Fibroblast of lung (primary cell): ENCODE measurements around the gene CATSPERZ. TPM values are rescaled to one million over a fixed set of nuclear protein-coding genes. Genes with fewer than 3 reads are reported as not detected.

Source experiments
- DNase-seq, 2 donors: peaks; one replicate each; pipeline versions ENCODE4 v3.0.0 to v3.0.0-alpha.2; 2010; ENCODE audit warnings: low read depth in 2 of 2
- H2AFZ ChIP-seq: 2 replicates; pipeline ENCODE4 v1.5.1; 2012; ENCODE audit warnings: low read length, control low read depth, inconsistent platforms
- H3K27ac ChIP-seq: 2 replicates; pipeline ENCODE4 v1.5.1; 2011; ENCODE audit warnings: low read length, control low read depth; ENCODE audit not compliant: insufficient read depth
- H3K27me3 ChIP-seq: 2 replicates; pipeline ENCODE4 v1.5.1; 2011; ENCODE audit warnings: mild to moderate bottlenecking, low read length; ENCODE audit not compliant: control insufficient read depth, insufficient read depth
- H3K36me3 ChIP-seq: 2 replicates; pipeline ENCODE4 v1.5.1; 2011; ENCODE audit warnings: low read length; ENCODE audit not compliant: control insufficient read depth, insufficient read depth
- H3K4me1 ChIP-seq: 2 replicates; pipeline ENCODE4 v1.5.1; 2011; ENCODE audit warnings: low read length; ENCODE audit not compliant: control insufficient read depth, insufficient read depth; ENCODE audit errors: extremely low read depth
- H3K4me2 ChIP-seq: 2 replicates; pipeline ENCODE4 v1.5.1; 2011; ENCODE audit warnings: low read length, control low read depth; ENCODE audit not compliant: insufficient read depth; ENCODE audit errors: extremely low read depth
- H3K4me3 ChIP-seq, 4 experiments: fragments of 200-600 bp in 1 of 4; sonication (generic) in 1 of 4; replicated peaks in 1 of 4; 2 replicates each; pipeline ENCODE4 v1.5.1; 2011 to 2016; ENCODE audit warnings: low read length in 4 of 4, low read depth in 3 of 4, mild to moderate bottlenecking in 3 of 4, control low read depth in 2 of 4, inconsistent platforms in 1 of 4, mixed read lengths in 1 of 4; ENCODE audit not compliant: insufficient read depth in 1 of 4; ENCODE audit errors: control extremely low read depth in 1 of 4
- H3K79me2 ChIP-seq: 2 replicates; pipeline ENCODE4 v1.5.1; 2012; ENCODE audit warnings: mild to moderate bottlenecking, low read length, inconsistent platforms; ENCODE audit not compliant: control insufficient read depth, insufficient read depth
- H3K9ac ChIP-seq: 2 replicates; pipeline ENCODE4 v1.5.1; 2011; ENCODE audit warnings: mild to moderate bottlenecking, low read length, control low read depth; ENCODE audit not compliant: insufficient read depth
- H3K9me3 ChIP-seq: 2 replicates; pipeline ENCODE4 v1.5.1; 2012; ENCODE audit warnings: low read depth, low read length; ENCODE audit not compliant: control insufficient read depth, insufficient read depth
- H4K20me1 ChIP-seq: 2 replicates; pipeline ENCODE4 v1.5.1; 2011; ENCODE audit warnings: low read length; ENCODE audit not compliant: control insufficient read depth, insufficient read depth; ENCODE audit errors: extremely low read depth
- EZH2 ChIP-seq: IDR thresholded peaks from 2 replicates; pipeline ENCODE4 v1.5.1; 2012; ENCODE audit warnings: low read length, control low read depth, mild to moderate bottlenecking; ENCODE audit errors: missing control alignments
- polyA plus RNA-seq, 2 donors: library from polyadenylated mRNA; depleted of rRNA in 1 of 2; stranded (reverse) in 1 of 2; unstranded in 1 of 2; fragments of >200 nt; gene quantifications; 2 replicates each; pipeline ENCODE4 v1.2.1, GENCODE V29; 2011 to 2012; ENCODE audit warnings: missing spikeins in 1 of 2
- total RNA-seq: library from RNA; depleted of rRNA; stranded (reverse); fragments of >200 nt; gene quantifications from 2 replicates; pipeline ENCODE4 v1.2.1, GENCODE V29; 2014
- TF ChIP-seq, protein P1 (sequence below), 2 donors: IDR thresholded peaks in 1 of 2; conservative IDR thresholded peaks in 1 of 2; 1 replicate in 1 of 2; 2 replicates in 1 of 2; pipeline ENCODE4 v1.5.1; 2011 to 2012; ENCODE audit warnings: low read length in 2 of 2, control low read depth in 1 of 2, inconsistent platforms in 1 of 2, low read depth in 1 of 2, mild to moderate bottlenecking in 1 of 2

The CATSPERZ gene
- total and polyA plus RNA-seq, 2 donors (not counting 1 experiment from before 2014, with no cell fraction given): 0.33 TPM; not detected in 1

DNA sequence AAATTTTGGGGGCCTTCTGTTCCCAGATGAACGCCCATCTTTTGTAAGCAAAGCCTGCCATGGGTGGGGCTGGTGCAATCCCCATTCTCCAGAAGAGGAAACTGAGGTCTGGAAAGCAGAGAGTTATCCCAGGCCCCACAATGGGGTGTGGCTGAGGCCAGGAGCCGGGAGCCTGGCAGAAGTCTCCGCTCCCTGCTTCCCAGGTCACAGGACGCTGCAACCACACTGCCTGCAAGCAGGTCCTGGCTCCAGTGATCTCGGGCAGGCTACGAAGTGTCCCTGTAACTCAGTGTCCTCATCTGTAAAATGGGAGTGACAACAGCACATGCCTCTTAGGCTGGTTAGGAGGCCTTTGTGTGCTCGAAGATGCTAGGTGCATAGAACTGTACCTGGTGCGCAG lies 47.1 kb upstream of the CATSPERZ start:
- H3K4me3 ChIP-seq: peak overlapping the region; percentile 7 to 98 (median 54)
- H3K79me2 ChIP-seq: peaks cover 24% of the 10 kb centered on the region
- DNase-seq: no peak
- H4K20me1 ChIP-seq: no peaks in the 10 kb centered on the region
- peaks cover 5% of the 10 kb centered on the region for H3K4me1 ChIP-seq
- H3K27ac ChIP-seq: no peak overlapping the region
- H2AFZ ChIP-seq: no peak overlapping the region
- no peaks in the 10 kb centered on the region for H3K27me3 ChIP-seq
- no peak overlapping the region for H3K9ac ChIP-seq
- peak overlapping the region; percentile 68 for H3K4me2 ChIP-seq
- TF ChIP-seq, protein P1, sequence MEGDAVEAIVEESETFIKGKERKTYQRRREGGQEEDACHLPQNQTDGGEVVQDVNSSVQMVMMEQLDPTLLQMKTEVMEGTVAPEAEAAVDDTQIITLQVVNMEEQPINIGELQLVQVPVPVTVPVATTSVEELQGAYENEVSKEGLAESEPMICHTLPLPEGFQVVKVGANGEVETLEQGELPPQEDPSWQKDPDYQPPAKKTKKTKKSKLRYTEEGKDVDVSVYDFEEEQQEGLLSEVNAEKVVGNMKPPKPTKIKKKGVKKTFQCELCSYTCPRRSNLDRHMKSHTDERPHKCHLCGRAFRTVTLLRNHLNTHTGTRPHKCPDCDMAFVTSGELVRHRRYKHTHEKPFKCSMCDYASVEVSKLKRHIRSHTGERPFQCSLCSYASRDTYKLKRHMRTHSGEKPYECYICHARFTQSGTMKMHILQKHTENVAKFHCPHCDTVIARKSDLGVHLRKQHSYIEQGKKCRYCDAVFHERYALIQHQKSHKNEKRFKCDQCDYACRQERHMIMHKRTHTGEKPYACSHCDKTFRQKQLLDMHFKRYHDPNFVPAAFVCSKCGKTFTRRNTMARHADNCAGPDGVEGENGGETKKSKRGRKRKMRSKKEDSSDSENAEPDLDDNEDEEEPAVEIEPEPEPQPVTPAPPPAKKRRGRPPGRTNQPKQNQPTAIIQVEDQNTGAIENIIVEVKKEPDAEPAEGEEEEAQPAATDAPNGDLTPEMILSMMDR (conservative IDR thresholded peaks at IDR 0.05 in 1 of 2, IDR thresholded peaks at IDR 0.05 in 1 of 2; ENCODE audit: low read depth in 1 of 2, low read length in 2 of 2): no peak
- no peak for TF ChIP-seq EZH2
- H3K9me3 ChIP-seq: no peaks in the 10 kb centered on the region
- peaks cover 14% of the 10 kb centered on the region for H3K36me3 ChIP-seq

DNA sequence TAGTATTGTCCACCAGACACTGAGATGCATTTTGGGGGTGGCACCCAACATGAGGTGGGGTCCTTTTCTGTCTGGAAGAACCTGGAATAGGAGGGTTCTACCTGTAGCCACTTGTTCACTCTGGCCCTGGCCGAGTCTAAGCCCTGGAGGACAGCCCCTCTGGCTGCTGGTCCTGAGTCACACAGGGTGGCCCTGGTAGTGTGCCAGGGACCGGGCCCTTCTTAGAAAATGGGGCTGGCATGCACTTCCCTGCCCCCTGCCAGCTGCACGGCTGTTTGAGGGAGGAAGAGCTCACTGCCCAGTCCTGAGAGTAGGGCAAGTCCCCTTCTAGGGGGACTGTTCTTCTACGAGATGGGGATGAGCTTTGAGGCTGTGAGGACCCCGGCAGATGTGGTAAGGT lies 46.7 kb upstream of the CATSPERZ start:
- TF ChIP-seq, protein P1 (conservative IDR thresholded peaks at IDR 0.05 in 1 of 2, IDR thresholded peaks at IDR 0.05 in 1 of 2; ENCODE audit: low read depth in 1 of 2, low read length in 2 of 2): no peak
- no peak for TF ChIP-seq EZH2
- H3K4me3 ChIP-seq: peak overlapping the region in 1 of 4 experiments; percentile 87
- H4K20me1 ChIP-seq: no peaks in the 10 kb centered on the region
- no peaks in the 10 kb centered on the region for H3K9me3 ChIP-seq
- no peak overlapping the region for H2AFZ ChIP-seq
- no peak for DNase-seq
- H3K27ac ChIP-seq: no peak overlapping the region
- H3K79me2 ChIP-seq: peaks cover 24% of the 10 kb centered on the region
- peaks cover 17% of the 10 kb centered on the region for H3K36me3 ChIP-seq
- H3K4me1 ChIP-seq: peaks cover 5% of the 10 kb centered on the region
- H3K9ac ChIP-seq: no peak overlapping the region
- no peak overlapping the region for H3K4me2 ChIP-seq
- H3K27me3 ChIP-seq: no peaks in the 10 kb centered on the region

DNA sequence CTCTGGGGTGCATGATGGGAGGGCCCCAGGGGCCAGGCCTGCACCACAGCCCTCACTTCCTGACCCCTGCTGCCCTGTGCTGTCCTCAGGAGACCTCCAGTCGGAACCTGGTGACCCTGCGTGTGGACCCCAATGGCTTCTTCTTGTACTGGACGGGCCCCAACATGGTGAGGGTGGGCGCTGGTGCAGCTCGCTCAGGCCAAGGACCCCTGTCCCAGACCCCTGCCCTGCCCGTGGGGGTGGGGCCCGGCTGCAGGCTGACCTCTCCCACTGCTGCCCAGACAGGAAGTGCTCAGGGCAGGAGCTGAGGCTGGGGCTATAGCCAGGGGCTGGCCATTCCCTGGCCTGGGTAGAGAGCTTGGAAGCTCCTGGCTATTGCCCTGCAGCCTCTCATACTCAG lies 45.8 kb upstream of the CATSPERZ start:
- no peaks in the 10 kb centered on the region for H3K27me3 ChIP-seq
- no peak overlapping the region for H2AFZ ChIP-seq
- H3K4me2 ChIP-seq: no peak overlapping the region
- no peak for DNase-seq
- H3K27ac ChIP-seq: no peak overlapping the region
- H3K79me2 ChIP-seq: peaks cover 24% of the 10 kb centered on the region
- H4K20me1 ChIP-seq: no peaks in the 10 kb centered on the region
- no peak overlapping the region for H3K4me3 ChIP-seq
- H3K36me3 ChIP-seq: peaks cover 24% of the 10 kb centered on the region
- TF ChIP-seq, protein P1 (conservative IDR thresholded peaks at IDR 0.05 in 1 of 2, IDR thresholded peaks at IDR 0.05 in 1 of 2; ENCODE audit: low read depth in 1 of 2, low read length in 2 of 2): no peak
- no peak for TF ChIP-seq EZH2
- peaks cover 5% of the 10 kb centered on the region for H3K4me1 ChIP-seq
- no peaks in the 10 kb centered on the region for H3K9me3 ChIP-seq
- no peak overlapping the region for H3K9ac ChIP-seq
